T-helper 2 cell (primary cell): ENCODE measurements around the gene RPS8.
A peak's percentile ranks its signal among the peaks of the same experiment; 100 is the strongest.
"Not testable (repeated sequence)": the region's sequence is repeated elsewhere in the genome, so short reads cannot be mapped to it uniquely, and the experiment has no call there.

Source experiments
- DNase-seq, 5 experiments: peaks; one replicate each; pipeline versions ENCODE4 v3.0.0 to v3.0.0-alpha.2; 2012 to 2022

The RPS8 gene

DNA sequence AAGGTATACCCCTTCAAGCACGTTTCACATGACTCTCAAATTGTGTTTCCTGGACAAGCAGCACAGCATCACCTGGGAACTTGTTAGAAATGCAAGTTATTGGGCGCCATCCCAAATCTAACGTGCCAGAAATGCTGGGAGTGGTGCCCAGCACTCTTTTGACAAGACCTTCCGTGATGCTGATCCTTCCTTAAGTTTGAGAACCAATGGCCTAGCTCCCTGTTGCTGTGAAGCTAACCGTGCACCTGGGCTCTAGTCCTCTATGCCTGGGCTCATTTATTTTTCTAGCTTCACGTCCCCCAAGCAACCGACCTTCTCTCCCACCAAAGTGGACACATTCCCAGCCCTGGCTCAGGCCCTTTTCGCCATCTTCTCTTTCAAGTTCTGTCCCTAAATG, 8.4 kb downstream of the RPS8 start:
- DNase-seq, result no peak

DNA sequence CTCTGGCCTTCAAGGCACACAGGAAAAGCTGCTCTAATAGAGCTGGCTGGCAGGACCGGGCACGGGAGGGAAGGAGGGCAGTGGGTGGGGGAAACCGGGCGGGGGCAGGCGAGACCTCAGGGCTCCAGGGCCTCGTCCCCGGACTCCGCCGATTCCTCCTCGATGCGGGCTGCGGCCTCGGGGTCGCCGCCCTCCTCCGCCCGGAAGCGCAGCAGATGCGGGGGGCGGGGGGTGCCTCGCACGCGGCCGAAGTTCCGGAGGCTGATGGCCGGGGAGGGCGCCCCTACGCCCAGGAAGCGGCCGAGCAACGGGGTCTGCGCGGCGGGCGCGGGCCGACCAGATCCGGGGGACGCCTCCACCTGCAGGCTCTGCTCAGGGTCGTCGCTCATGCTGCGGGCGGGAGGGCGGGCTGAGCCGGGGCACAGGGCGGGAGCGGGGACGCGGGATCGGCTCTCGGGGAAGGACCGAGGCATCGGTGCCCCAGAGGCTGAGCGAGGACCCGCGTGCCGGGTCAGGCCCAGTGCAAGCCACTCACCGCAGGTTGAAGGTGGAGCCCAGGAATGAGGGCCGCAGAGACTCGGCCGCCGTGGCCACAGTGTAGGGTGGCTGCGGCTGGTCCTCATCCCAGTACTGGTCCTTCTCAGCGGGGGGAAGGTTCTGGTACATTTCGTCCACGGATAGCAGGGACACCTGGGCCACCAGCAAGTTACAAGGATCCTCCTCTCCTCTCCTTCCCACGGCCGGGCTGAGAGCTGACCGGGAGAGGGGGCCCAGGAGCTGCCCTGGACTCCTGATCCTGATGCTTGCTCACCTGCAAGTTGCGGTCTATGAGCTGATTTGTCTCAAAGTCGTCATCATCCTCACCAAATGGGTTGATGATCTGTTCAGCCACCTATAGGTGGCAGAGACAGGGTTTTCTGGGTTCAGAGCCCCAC, 9.0 kb downstream of the RPS8 start:
- peak in 2 of 5 experiments; percentile 26 to 62 for DNase-seq

DNA sequence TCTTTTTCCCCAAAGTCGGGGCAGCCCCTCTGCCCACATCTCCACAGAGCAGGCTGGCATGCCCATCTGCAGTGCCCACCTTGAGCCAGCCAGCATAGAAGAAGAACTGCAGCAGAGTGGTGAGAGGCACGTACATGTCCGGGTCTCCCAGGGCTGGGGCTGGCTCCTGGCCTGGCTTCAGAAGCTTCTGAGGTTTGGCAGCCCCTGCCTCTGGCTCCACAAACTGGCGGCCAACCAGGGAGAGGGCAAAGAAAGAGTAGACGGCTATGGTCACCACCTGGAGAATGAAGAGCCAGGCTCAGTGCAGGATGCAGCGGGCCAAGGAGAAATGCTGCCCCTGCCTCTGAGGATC, 9.7 kb downstream of the RPS8 start:
- no peak for DNase-seq

- no peak for DNase-seq
These were observed 10.3 kb downstream of the RPS8 start for GRCh38 chr1:44785501-44786137.

GRCh38 chr1:44786138-44786840, 10.9 kb downstream of the RPS8 start:
- peak; percentile 61 to 75 (median 68) for DNase-seq

- DNase-seq, result no peak
These were observed 11.6 kb downstream of the RPS8 start for GRCh38 chr1:44786841-44787426.

GRCh38 chr1:44787506-44787905, 12.2 kb downstream of the RPS8 start:
- DNase-seq, result no peak

GRCh38 chr1:44788120-44788860, 12.9 kb downstream of the RPS8 start, which contains the start of gene BEST4:
Gene BEST4, minus strand, starts transcription at chr1:44788170. Its CDS starts 465 bp downstream, at chr1:44787705.
- no peak for DNase-seq

GRCh38 chr1:44790968-44791801, 15.8 kb downstream of the RPS8 start:
- DNase-seq, result no peak

GRCh38 chr1:44792736-44793502, 17.6 kb downstream of the RPS8 start:
- DNase-seq, result no peak

DNA sequence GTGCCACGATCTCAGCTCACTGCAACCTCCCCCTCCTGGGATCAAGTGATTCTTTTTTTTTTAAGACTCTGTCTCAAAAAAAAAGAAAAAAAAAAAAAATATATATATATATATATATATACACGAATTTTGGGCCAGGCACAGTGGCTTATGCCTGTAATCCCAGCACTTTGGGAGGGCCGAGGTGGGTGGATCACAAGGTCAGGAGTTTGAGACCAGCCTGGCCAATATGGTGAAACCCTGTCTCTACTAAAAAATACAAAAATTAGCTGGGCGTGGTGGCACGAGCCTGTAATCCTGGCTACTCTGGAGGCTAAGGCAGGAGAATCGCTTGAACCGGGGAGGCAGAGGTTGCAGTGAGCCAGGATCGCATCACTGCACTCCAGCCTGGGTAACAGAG, 22.5 kb downstream of the RPS8 start:
- not testable (repeated sequence) for DNase-seq

GRCh38 chr1:44798481-44799365, 23.4 kb downstream of the RPS8 start:
- DNase-seq, result no peak

- DNase-seq, result peak; percentile 96 to 99 (median 97)
These were observed 24.6 kb downstream of the RPS8 start, which contains the start of gene PLK3 for GRCh38 chr1:44799770-44800584. Gene PLK3, plus strand, starts transcription at chr1:44800377. Its CDS starts 87 bp downstream, at chr1:44800464.

GRCh38 chr1:44801491-44802305, 26.4 kb downstream of the RPS8 start:
- DNase-seq, result peak in 2 of 5 experiments; percentile 52 to 56

DNA sequence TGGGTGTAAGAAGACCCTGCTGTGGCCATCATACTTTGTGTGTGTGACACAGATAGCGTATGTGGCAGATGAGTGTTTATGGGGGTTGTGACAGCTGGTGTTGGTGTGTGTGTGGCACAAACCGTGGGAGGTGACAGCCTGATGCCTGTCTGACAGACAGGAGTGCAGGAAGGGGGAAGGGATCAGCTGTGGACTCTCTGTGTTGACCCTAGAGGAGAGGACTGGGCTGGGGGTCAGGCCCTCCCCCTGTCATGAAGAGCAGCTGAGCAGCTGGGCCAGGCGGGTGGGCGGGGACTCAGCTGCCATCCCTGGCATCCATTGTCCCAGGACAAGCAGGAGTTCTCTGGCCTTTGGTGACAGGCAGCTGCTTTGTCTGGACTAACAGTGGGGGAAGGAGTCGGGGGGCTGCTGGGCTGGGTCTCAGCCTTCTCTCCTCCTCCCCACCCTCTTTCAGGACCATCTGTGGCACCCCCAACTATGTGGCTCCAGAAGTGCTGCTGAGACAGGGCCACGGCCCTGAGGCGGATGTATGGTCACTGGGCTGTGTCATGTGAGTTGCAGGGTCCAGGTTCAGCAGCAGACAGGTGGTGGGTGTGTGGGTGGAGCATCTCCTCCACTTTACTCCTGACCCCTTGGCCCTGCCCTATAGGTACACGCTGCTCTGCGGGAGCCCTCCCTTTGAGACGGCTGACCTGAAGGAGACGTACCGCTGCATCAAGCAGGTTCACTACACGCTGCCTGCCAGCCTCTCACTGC, 27.1 kb downstream of the RPS8 start:
- DNase-seq, result peak in 1 of 5 experiments; percentile 56

- DNase-seq, result no peak
These were observed 27.6 kb downstream of the RPS8 start for GRCh38 chr1:44803062-44803311.
